Measurements from ENCODE around the gene FAM180A. TPM values are rescaled to one million over a fixed set of nuclear protein-coding genes. Genes with fewer than 3 reads are reported as not detected.

FAM180A gene
- polyA plus RNA-seq, 1 donor from 2014 or later = not detected

GRCh38 chr7:135707570-135707966, 41.0 kb downstream of the FAM180A start:
- H3K27ac ChIP-seq (ENCODE audit: low read length) = no peak overlapping the region
- H3K4me2 ChIP-seq (ENCODE audit: low read length) = no peak overlapping the region
- no peaks in the 10 kb centered on the region for H3K36me3 ChIP-seq (ENCODE audit: insufficient read depth, low read length)
- no peak overlapping the region for H2AFZ ChIP-seq (ENCODE audit: low read depth, low read length)
- TF ChIP-seq MXI1 (conservative IDR thresholded peaks at IDR 0.05; ENCODE audit: poor library complexity, severe bottlenecking) = no peak
- no peak for TF ChIP-seq TAF1 (IDR thresholded peaks at IDR 0.05; ENCODE audit: low read depth)
- TF ChIP-seq POLR2AphosphoS5 (IDR thresholded peaks at IDR 0.05) = no peak
- no peak for TF ChIP-seq EZH2 (IDR thresholded peaks at IDR 0.05; ENCODE audit: borderline replicate concordance, insufficient read depth, low read length, poor library complexity, severe bottlenecking)
- no peak for TF ChIP-seq RAD21 (conservative IDR thresholded peaks at IDR 0.05)
- no peak for TF ChIP-seq SMC3 (conservative IDR thresholded peaks at IDR 0.05; ENCODE audit: poor library complexity)
- TF ChIP-seq CTCF (IDR thresholded peaks at IDR 0.05; ENCODE audit: poor library complexity, severe bottlenecking) = no peak
- no peak for TF ChIP-seq EP300 (conservative IDR thresholded peaks at IDR 0.05; ENCODE audit: poor library complexity, severe bottlenecking)
- TF ChIP-seq REST (IDR thresholded peaks at IDR 0.05; ENCODE audit: borderline replicate concordance) = no peak
- no peaks in the 10 kb centered on the region for H3K9me2 ChIP-seq (ENCODE audit: insufficient read depth, low read length)
- H3K79me2 ChIP-seq (replicated peaks; ENCODE audit: insufficient read depth, low read length) = no peaks in the 10 kb centered on the region
- no peaks in the 10 kb centered on the region for H3F3A ChIP-seq (ENCODE audit: insufficient read depth, low read length, poor library complexity, severe bottlenecking)
- no peaks in the 10 kb centered on the region for H3K9me3 ChIP-seq (ENCODE audit: low read length)
- no peaks in the 10 kb centered on the region for H3K27me3 ChIP-seq (ENCODE audit: insufficient read depth, low read depth, low read length)
- H3K9ac ChIP-seq (ENCODE audit: low read length) = no peak overlapping the region
- H3K4me3 ChIP-seq (ENCODE audit: low read length) = no peak overlapping the region
- H4K20me1 ChIP-seq (ENCODE audit: insufficient read depth) = no peaks in the 10 kb centered on the region

- H3K9ac ChIP-seq (ENCODE audit: low read length) = no peak overlapping the region
- H3K4me3 ChIP-seq (ENCODE audit: low read length) = no peak overlapping the region
- no peaks in the 10 kb centered on the region for H3K9me2 ChIP-seq (ENCODE audit: insufficient read depth, low read length)
- no peak for TF ChIP-seq REST (IDR thresholded peaks at IDR 0.05; ENCODE audit: borderline replicate concordance)
- TF ChIP-seq TAF1 (IDR thresholded peaks at IDR 0.05; ENCODE audit: low read depth) = no peak
- no peak for TF ChIP-seq RAD21 (conservative IDR thresholded peaks at IDR 0.05)
- no peak for TF ChIP-seq MXI1 (conservative IDR thresholded peaks at IDR 0.05; ENCODE audit: poor library complexity, severe bottlenecking)
- no peak for TF ChIP-seq EP300 (conservative IDR thresholded peaks at IDR 0.05; ENCODE audit: poor library complexity, severe bottlenecking)
- no peak for TF ChIP-seq SMC3 (conservative IDR thresholded peaks at IDR 0.05; ENCODE audit: poor library complexity)
- H3K27ac ChIP-seq (ENCODE audit: low read length) = no peak overlapping the region
- no peaks in the 10 kb centered on the region for H3K36me3 ChIP-seq (ENCODE audit: insufficient read depth, low read length)
- H2AFZ ChIP-seq (ENCODE audit: low read depth, low read length) = no peak overlapping the region
- H3K4me2 ChIP-seq (ENCODE audit: low read length) = no peak overlapping the region
- H3K27me3 ChIP-seq (ENCODE audit: insufficient read depth, low read depth, low read length) = no peaks in the 10 kb centered on the region
- no peaks in the 10 kb centered on the region for H4K20me1 ChIP-seq (ENCODE audit: insufficient read depth)
- H3K79me2 ChIP-seq (replicated peaks; ENCODE audit: insufficient read depth, low read length) = no peaks in the 10 kb centered on the region
- H3K9me3 ChIP-seq (ENCODE audit: low read length) = no peaks in the 10 kb centered on the region
- H3F3A ChIP-seq (ENCODE audit: insufficient read depth, low read length, poor library complexity, severe bottlenecking) = no peaks in the 10 kb centered on the region
These were observed 41.6 kb downstream of the FAM180A start for GRCh38 chr7:135706858-135707569.
